Erythroblast (primary cell): ENCODE results near the gene CHN1.

ENCODE experiments used
- DNase-seq, 2 experiments: peaks; one replicate each; lab custom pipeline; 2025; lab: John Stamatoyannopoulos, UW
- GATA1 ChIP-seq: IDR thresholded peaks from 2 replicates; pipeline ENCODE4 v1.6.1; 2011; ENCODE audit warnings: low read depth, mild to moderate bottlenecking, control low read depth, low read length, moderate library complexity
- POLR2A ChIP-seq: IDR thresholded peaks from 2 replicates; pipeline ENCODE4 v1.6.1; 2011; ENCODE audit warnings: mild to moderate bottlenecking, low read length

Gene CHN1

GRCh38 chr2:174791746-174792280 lies 213.4 kb downstream of the CHN1 start:
- TF ChIP-seq GATA1 (no peak), POLR2A (no peak)
- DNase-seq = no peak

- DNase-seq = no peak
Measured at GRCh38 chr2:174791020-174791419, 214.2 kb downstream of the CHN1 start.

GRCh38 chr2:174789001-174789400 lies 216.2 kb downstream of the CHN1 start:
- DNase-seq = no peak
- TF ChIP-seq GATA1 = no peak

More at GRCh38 chr2:174791020-174791419, 214.2 kb downstream of the CHN1 start:
- TF ChIP-seq GATA1 (no peak), POLR2A (no peak)

GRCh38 chr2:174788291-174788929 lies 216.8 kb downstream of the CHN1 start:
- TF ChIP-seq POLR2A (no peak), GATA1 (no peak)
- DNase-seq = peak; percentile 15 to 25

GRCh38 chr2:174787487-174788205 lies 217.5 kb downstream of the CHN1 start:
- TF ChIP-seq POLR2A (no peak), GATA1 (no peak)

GRCh38 chr2:174786066-174786725 lies 219.0 kb downstream of the CHN1 start:
- no peak for DNase-seq
- no peak for TF ChIP-seq GATA1
- TF ChIP-seq POLR2A = no peak

More at GRCh38 chr2:174787487-174788205, 217.5 kb downstream of the CHN1 start:
- DNase-seq = peak in 1 of 2 experiments; percentile 27

- DNase-seq = no peak
Measured at GRCh38 chr2:174785481-174785880, 219.7 kb downstream of the CHN1 start.

GRCh38 chr2:174784909-174785308 lies 220.3 kb downstream of the CHN1 start:
- TF ChIP-seq POLR2A (no peak), GATA1 (no peak)
- DNase-seq = no peak

More at GRCh38 chr2:174785481-174785880, 219.7 kb downstream of the CHN1 start:
- no peak for TF ChIP-seq POLR2A
- TF ChIP-seq GATA1 = no peak

- DNase-seq = no peak
- TF ChIP-seq POLR2A (no peak), GATA1 (no peak)
Measured at GRCh38 chr2:174784316-174784715, 220.9 kb downstream of the CHN1 start.

- no peak for TF ChIP-seq GATA1
- no peak for TF ChIP-seq POLR2A
Measured at GRCh38 chr2:174781996-174782395, 223.2 kb downstream of the CHN1 start.

GRCh38 chr2:174781298-174781697 lies 223.9 kb downstream of the CHN1 start:
- TF ChIP-seq GATA1 (no peak), POLR2A (no peak)
- DNase-seq = no peak

More at GRCh38 chr2:174781996-174782395, 223.2 kb downstream of the CHN1 start:
- DNase-seq = no peak

GRCh38 chr2:174780856-174781255 lies 224.3 kb downstream of the CHN1 start:
- DNase-seq = no peak
- TF ChIP-seq GATA1 (no peak), POLR2A (no peak)

GRCh38 chr2:174780191-174780840 lies 224.9 kb downstream of the CHN1 start:
- no peak for TF ChIP-seq GATA1
- no peak for DNase-seq

- no peak for TF ChIP-seq POLR2A
- no peak for TF ChIP-seq GATA1
- DNase-seq = no peak
Measured at GRCh38 chr2:174779361-174779928, 225.7 kb downstream of the CHN1 start.
